ENCODE results near the gene TMEM72.

- no peak for TF ChIP-seq POLR2AphosphoS5 (IDR thresholded peaks at IDR 0.05)
- no peak for TF ChIP-seq POLR2A (IDR thresholded peaks at IDR 0.05)
These were observed 68.4 kb downstream of the TMEM72 start for GRCh38 chr10:44979281-44980191.

Data from breast epithelium (tissue), 3 donors.